Ishikawa (cell line): ENCODE results near the gene CDK6.

Experiments used
- CEBPB ChIP-seq: IDR thresholded peaks from 2 replicates; pipeline ENCODE4 v1.6.1; 2012
- CREB1 ChIP-seq: IDR thresholded peaks from 2 replicates; pipeline ENCODE4 v1.6.1; 2012; ENCODE audit warnings: low read depth
- EGR1 ChIP-seq: IDR thresholded peaks from 2 replicates; pipeline ENCODE4 v1.6.1; 2012
- EP300 ChIP-seq: IDR thresholded peaks from 2 replicates; pipeline ENCODE4 v1.6.1; 2012; ENCODE audit warnings: borderline replicate concordance
- FOXM1 ChIP-seq: IDR thresholded peaks from 2 replicates; pipeline ENCODE4 v1.6.1; 2012; ENCODE audit warnings: low read depth, borderline replicate concordance
- MAX ChIP-seq: IDR thresholded peaks from 2 replicates; pipeline ENCODE4 v1.6.1; 2012
- NFIC ChIP-seq: IDR thresholded peaks from 2 replicates; pipeline ENCODE4 v1.6.1; 2012
- RAD21 ChIP-seq: IDR thresholded peaks from 2 replicates; pipeline ENCODE4 v1.6.1; 2012; ENCODE audit warnings: low read depth
- REST ChIP-seq: IDR thresholded peaks from 2 replicates; pipeline ENCODE4 v1.6.1; 2012; ENCODE audit warnings: low read depth, mild to moderate bottlenecking
- TAF1 ChIP-seq: IDR thresholded peaks from 2 replicates; pipeline ENCODE4 v1.6.1; 2012; ENCODE audit warnings: low read depth, mild to moderate bottlenecking
- TCF12 ChIP-seq: IDR thresholded peaks from 2 replicates; pipeline ENCODE4 v1.6.1; 2012; ENCODE audit warnings: low read depth
- TEAD4 ChIP-seq: IDR thresholded peaks from 2 replicates; pipeline ENCODE4 v1.6.1; 2012
- USF1 ChIP-seq: IDR thresholded peaks from 2 replicates; pipeline ENCODE4 v1.6.1; 2012
- YY1 ChIP-seq: IDR thresholded peaks from 2 replicates; pipeline ENCODE4 v1.6.1; 2012; ENCODE audit warnings: low read depth
- ZBTB7A ChIP-seq: IDR thresholded peaks from 2 replicates; pipeline ENCODE4 v1.6.1; 2012; ENCODE audit warnings: low read depth

CDK6 gene

GRCh38 chr7:92820191-92820590, 16.2 kb downstream of the CDK6 start:
- TF ChIP-seq FOXM1 (no peak), USF1 (no peak), TAF1 (no peak), YY1 (no peak), MAX (no peak), EGR1 (no peak), CREB1 (no peak), ZBTB7A (no peak)

- no peak for TF ChIP-seq USF1
- TF ChIP-seq REST = no peak
- no peak for TF ChIP-seq EGR1
- TF ChIP-seq YY1 = no peak
- no peak for TF ChIP-seq MAX
Observed at GRCh38 chr7:92817398-92817797, 19.0 kb downstream of the CDK6 start.

- no peak for TF ChIP-seq EGR1
- TF ChIP-seq EP300 = no peak
- TF ChIP-seq TAF1 = no peak
- no peak for TF ChIP-seq CREB1
- no peak for TF ChIP-seq TEAD4
- no peak for TF ChIP-seq MAX
- no peak for TF ChIP-seq USF1
- TF ChIP-seq TCF12 = no peak
- TF ChIP-seq NFIC = no peak
- no peak for TF ChIP-seq RAD21
- TF ChIP-seq FOXM1 = no peak
- TF ChIP-seq YY1 = no peak
- TF ChIP-seq ZBTB7A = no peak
- no peak for TF ChIP-seq REST
- no peak for TF ChIP-seq CEBPB
Observed at GRCh38 chr7:92815412-92815811, 21.0 kb downstream of the CDK6 start.

- no peak for TF ChIP-seq EP300
- no peak for TF ChIP-seq TEAD4
- no peak for TF ChIP-seq REST
- TF ChIP-seq FOXM1 = no peak
- no peak for TF ChIP-seq MAX
- no peak for TF ChIP-seq CEBPB
- TF ChIP-seq EGR1 = no peak
Observed at GRCh38 chr7:92813390-92814024, 22.9 kb downstream of the CDK6 start.
